GM12872 (cell line): ENCODE measurements around the gene IPO11.

Experiments
- TF ChIP-seq, protein P1 (sequence below): IDR thresholded peaks from 3 replicates; pipeline ENCODE4 v1.5.1; 2011; ENCODE audit warnings: low read depth, mild to moderate bottlenecking, low read length, moderate library complexity; ENCODE audit not compliant: insufficient read depth

The IPO11 gene

DNA sequence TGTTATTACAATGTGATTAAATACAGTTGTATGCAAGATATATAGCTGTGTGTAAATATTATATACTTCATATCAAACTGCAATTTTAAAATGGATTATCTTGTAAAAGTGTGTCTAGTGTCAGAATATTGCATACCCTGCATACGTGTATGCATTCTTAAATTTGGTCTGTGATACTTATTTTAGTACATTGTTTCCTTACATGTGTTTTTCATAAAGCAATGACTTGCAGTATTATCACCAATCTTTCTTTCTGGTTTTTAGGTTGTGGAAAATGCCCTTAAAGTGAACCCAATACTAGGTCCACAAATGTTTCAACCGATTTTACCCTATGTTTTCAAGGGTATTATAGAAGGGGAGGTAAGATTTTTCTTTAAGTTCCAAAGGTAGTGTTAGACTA is 137.5 kb downstream of the IPO11 start:
- TF ChIP-seq, protein P1, sequence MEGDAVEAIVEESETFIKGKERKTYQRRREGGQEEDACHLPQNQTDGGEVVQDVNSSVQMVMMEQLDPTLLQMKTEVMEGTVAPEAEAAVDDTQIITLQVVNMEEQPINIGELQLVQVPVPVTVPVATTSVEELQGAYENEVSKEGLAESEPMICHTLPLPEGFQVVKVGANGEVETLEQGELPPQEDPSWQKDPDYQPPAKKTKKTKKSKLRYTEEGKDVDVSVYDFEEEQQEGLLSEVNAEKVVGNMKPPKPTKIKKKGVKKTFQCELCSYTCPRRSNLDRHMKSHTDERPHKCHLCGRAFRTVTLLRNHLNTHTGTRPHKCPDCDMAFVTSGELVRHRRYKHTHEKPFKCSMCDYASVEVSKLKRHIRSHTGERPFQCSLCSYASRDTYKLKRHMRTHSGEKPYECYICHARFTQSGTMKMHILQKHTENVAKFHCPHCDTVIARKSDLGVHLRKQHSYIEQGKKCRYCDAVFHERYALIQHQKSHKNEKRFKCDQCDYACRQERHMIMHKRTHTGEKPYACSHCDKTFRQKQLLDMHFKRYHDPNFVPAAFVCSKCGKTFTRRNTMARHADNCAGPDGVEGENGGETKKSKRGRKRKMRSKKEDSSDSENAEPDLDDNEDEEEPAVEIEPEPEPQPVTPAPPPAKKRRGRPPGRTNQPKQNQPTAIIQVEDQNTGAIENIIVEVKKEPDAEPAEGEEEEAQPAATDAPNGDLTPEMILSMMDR, result no peak

DNA sequence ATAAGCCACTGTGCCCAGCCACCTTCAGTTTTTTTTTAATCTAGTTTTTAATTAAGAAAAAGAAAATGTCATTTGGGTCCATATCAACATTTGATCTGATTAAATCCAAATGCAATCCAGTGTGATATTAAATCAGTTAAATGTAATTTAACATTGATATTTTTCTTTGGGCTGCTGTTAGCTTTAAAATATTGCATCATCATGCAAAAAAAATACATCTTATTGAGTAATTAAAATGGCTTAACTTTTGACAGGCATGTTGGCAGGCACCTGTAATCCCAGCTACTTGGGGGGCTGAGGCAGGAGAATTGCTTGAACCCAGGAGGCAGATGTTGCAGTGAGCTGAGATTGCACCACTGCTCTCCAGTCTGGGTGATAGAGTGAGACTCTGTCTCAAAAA is 143.4 kb downstream of the IPO11 start:
- TF ChIP-seq, protein P1, result no peak

DNA sequence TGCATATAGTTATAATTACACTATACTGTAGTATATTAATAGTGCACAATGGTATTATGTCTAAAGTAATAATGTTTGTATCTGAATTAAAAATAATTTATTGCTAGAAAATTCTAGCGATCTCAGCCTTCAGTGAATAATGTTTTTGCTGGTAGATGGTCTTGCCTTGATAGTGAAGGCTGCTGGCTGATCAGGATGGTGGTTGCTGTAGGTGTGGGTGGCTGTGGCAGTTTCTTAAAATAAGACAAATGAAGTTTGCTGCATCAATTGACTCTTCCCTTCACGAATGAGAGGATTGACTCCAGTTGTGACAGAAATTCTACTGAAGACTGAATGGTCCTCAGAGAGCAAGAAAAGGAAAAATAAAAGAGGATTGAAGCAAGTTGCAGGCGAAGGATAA is 146.4 kb downstream of the IPO11 start:
- TF ChIP-seq, protein P1, result no peak

DNA sequence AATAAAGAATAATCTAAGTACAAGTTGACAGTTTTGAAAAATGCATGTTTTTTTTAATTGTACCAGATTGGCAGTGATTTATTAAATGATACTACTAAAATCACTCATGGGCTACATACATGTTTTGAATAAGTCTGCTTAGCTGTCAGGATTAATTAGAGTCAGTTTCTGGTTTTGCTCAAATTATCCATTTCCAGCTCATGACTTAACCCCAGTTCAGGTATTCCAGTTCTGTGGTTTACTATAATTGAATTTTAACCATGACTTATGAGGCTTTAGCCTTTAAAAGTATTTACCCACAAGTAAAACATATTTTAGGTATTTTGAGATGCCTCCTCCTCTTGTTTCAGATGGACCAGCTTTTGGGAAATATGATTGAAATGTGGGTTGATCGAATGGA is 148.2 kb downstream of the IPO11 start:
- TF ChIP-seq, protein P1, result no peak

DNA sequence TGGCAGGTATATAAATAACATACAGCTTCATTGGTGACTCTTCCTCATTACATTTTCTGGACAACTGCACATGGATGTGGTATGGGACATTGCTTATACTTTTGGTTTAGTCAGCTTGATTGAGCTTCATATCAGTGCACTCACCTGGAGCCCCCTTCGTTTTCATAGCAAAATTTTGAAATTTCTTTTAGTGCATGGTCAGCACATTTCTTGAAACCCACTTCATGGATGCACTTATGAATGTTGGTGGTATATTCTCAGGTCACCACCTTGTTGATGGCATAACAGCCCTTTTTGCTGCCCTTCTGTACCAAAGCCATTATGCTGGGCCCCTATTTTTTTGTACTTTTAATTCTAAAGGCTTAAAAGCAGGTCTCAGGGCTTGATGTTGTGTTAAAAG is 149.3 kb downstream of the IPO11 start:
- TF ChIP-seq, protein P1, result no peak

GRCh38 chr5:62562867-62563266 is 150.3 kb downstream of the IPO11 start:
- TF ChIP-seq, protein P1, result no peak

- TF ChIP-seq, protein P1, result no peak
These were observed 151.5 kb downstream of the IPO11 start for GRCh38 chr5:62564101-62564500.

GRCh38 chr5:62568143-62568542 is 155.6 kb downstream of the IPO11 start:
- TF ChIP-seq, protein P1, result no peak
